ENCODE data around the gene GMDS. TPM values are rescaled to one million over a fixed set of nuclear protein-coding genes. Genes with fewer than 3 reads are reported as not detected.

The GMDS gene
- total and polyA plus RNA-seq, 7 donors: 2.8 to 6.6 (median 4.7) TPM

DNA sequence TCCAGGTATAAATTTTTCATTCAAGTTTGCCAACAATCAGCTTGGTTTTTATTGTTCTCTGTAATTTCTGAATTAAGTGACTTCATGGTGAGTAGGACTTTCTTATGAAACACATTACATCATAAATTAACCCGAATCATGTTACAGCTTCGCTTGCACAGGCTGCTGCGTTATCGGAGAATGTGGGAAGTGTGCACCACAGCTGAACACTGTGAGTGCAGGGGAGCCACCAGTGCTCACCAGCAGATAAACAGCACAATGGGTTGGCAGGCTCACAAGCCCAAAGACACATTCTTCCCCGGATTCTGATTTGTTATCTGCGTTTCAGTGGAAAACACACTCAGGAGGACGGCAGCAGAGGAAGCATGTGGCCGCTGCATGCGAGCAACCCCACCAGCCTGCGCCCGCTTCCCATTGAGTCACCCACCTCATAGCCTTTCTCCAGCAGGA lies 121.1 kb downstream of the GMDS start:
- H3K36me3 ChIP-seq (ENCODE audit: insufficient read depth in 1 of 2, low read depth in 1 of 2): no peaks in the 10 kb centered on the region
- H3K27ac ChIP-seq: no peak overlapping the region
- DNase-seq (no peak), ATAC-seq (peak in 1 of 4 donors; percentile 44)
- H3K9me3 ChIP-seq: no peaks in the 10 kb centered on the region
- TF ChIP-seq, protein P1, sequence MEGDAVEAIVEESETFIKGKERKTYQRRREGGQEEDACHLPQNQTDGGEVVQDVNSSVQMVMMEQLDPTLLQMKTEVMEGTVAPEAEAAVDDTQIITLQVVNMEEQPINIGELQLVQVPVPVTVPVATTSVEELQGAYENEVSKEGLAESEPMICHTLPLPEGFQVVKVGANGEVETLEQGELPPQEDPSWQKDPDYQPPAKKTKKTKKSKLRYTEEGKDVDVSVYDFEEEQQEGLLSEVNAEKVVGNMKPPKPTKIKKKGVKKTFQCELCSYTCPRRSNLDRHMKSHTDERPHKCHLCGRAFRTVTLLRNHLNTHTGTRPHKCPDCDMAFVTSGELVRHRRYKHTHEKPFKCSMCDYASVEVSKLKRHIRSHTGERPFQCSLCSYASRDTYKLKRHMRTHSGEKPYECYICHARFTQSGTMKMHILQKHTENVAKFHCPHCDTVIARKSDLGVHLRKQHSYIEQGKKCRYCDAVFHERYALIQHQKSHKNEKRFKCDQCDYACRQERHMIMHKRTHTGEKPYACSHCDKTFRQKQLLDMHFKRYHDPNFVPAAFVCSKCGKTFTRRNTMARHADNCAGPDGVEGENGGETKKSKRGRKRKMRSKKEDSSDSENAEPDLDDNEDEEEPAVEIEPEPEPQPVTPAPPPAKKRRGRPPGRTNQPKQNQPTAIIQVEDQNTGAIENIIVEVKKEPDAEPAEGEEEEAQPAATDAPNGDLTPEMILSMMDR (IDR thresholded peaks at IDR 0.05): no peak
- no peaks in the 10 kb centered on the region for H3K4me1 ChIP-seq
- H3K4me3 ChIP-seq: no peak overlapping the region
- no peaks in the 10 kb centered on the region for H3K27me3 ChIP-seq (ENCODE audit: insufficient read depth in 3 of 3, low read length in 2 of 3)
- WGBS, 3 donors: 55 to 57% (median 55%) methylated on average over 11 of the region's 11 CpGs
- intact Hi-C loops (cut with DNase I): no loop called here

DNA sequence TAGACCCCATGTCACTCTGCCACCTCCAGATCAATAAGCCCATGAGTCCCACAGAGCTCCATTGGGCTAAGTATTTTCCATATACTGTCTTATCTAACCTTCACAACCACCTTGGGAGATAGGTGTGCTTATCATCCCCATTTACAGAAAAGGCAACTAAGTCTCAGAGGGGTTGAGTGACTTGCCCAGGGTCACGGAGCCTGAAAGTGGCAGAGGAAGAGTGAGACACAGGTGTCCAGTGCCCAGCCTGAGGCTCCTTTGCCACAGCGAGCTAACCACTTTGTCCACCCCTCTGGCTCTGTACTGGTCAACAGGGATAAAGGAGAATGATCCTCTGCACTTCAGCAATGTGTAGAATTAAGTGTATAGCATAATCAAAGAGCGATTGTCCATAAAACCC lies 124.5 kb downstream of the GMDS start:
- H3K4me3 ChIP-seq: no peak overlapping the region
- no peak for ATAC-seq
- H3K36me3 ChIP-seq (ENCODE audit: insufficient read depth in 1 of 2, low read depth in 1 of 2): no peaks in the 10 kb centered on the region
- H3K27ac ChIP-seq: no peak overlapping the region
- H3K27me3 ChIP-seq (ENCODE audit: insufficient read depth in 3 of 3, low read length in 2 of 3): no peaks in the 10 kb centered on the region
- no peak for DNase-seq
- TF ChIP-seq, protein P1 (IDR thresholded peaks at IDR 0.05): no peak
- no peaks in the 10 kb centered on the region for H3K9me3 ChIP-seq
- no peaks in the 10 kb centered on the region for H3K4me1 ChIP-seq
- intact Hi-C loops (cut with DNase I): no loop called here
- 94 to 98% (median 95%) methylated on average over 3 of the region's 3 CpGs for WGBS, 3 donors

DNA sequence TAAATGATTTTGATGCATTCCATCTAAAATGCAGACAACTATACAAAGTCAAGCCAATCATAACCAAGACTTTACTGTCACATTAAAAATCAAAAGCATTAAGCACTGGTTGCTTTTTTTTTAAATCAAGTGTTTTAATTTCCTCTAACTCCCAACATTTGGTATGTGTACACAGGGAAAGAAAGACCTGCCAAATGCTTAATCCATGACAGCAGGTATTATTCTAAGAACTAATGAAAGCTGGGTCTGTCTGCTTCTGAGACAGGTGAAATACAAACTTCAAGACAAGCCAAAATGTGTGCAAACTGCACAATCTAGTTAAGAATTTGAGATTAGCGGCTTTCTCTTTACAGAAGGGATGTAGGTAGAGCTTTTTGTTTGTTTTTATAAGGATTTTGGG lies 126.1 kb downstream of the GMDS start:
- ATAC-seq: no peak
- TF ChIP-seq, protein P1 (IDR thresholded peaks at IDR 0.05): no peak
- no peaks in the 10 kb centered on the region for H3K4me1 ChIP-seq
- no peak overlapping the region for H3K4me3 ChIP-seq
- H3K9me3 ChIP-seq: no peaks in the 10 kb centered on the region
- WGBS, 3 donors: 93 to 100% (median 95%) methylated on average over 1 of the region's 1 CpG
- no peaks in the 10 kb centered on the region for H3K27me3 ChIP-seq (ENCODE audit: insufficient read depth in 3 of 3, low read length in 2 of 3)
- intact Hi-C loops (cut with DNase I): no loop called here
- no peak for DNase-seq
- no peak overlapping the region for H3K27ac ChIP-seq
- H3K36me3 ChIP-seq (ENCODE audit: insufficient read depth in 1 of 2, low read depth in 1 of 2): no peaks in the 10 kb centered on the region

DNA sequence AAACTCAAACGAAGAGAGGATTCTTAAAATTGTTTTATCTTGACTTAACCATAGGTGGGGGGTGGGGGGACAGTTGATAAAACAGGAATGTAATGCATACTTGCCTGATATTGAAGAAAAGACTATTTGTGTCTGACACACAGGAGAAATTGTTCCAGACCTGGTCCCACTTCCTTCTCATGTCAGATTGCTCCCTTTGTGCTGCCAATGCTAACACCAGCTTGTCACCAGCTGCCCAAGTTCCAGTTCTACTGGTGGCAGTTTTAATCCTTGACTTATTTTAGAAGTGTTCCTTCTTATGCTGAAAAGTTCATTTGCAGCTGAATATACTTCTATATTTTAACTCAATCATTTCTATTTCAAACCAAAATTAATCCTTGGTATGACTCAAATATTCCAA lies 127.3 kb downstream of the GMDS start:
- H3K36me3 ChIP-seq (ENCODE audit: insufficient read depth in 1 of 2, low read depth in 1 of 2): no peaks in the 10 kb centered on the region
- no peak overlapping the region for H3K4me3 ChIP-seq
- 50 to 62% (median 53%) methylated on average over 1 of the region's 1 CpG for WGBS, 3 donors
- ATAC-seq: no peak
- H3K27ac ChIP-seq: no peak overlapping the region
- H3K9me3 ChIP-seq: no peaks in the 10 kb centered on the region
- H3K27me3 ChIP-seq (ENCODE audit: insufficient read depth in 3 of 3, low read length in 2 of 3): no peaks in the 10 kb centered on the region
- intact Hi-C loops (cut with DNase I): no loop called here
- TF ChIP-seq, protein P1 (IDR thresholded peaks at IDR 0.05): no peak
- no peaks in the 10 kb centered on the region for H3K4me1 ChIP-seq
- no peak for DNase-seq

DNA sequence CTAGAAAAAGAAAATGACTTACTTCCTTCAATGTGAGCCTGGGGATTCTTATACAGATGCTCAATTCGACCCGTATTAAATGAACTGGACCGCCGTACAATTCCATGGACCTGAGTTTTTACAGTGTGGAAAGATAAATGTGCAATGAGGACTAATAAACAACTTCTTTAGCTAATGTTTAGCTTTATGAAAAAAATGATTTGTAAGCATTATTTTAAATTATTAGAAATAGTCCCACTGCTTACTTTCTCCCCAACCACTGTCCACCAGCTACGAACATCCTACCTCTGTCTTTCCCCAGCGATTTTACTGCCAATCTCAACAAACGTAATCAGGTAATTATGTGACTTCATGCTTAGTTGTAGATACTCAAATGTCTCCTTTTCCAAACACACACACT lies 128.0 kb downstream of the GMDS start:
- Histone ChIP-seq H3K4me3 (no peak overlapping the region), H3K4me1 (no peaks in the 10 kb centered on the region), H3K27me3 (ENCODE audit: insufficient read depth in 3 of 3, low read length in 2 of 3) (no peaks in the 10 kb centered on the region), H3K27ac (no peak overlapping the region), H3K9me3 (no peaks in the 10 kb centered on the region), H3K36me3 (ENCODE audit: insufficient read depth in 1 of 2, low read depth in 1 of 2) (no peaks in the 10 kb centered on the region)
- TF ChIP-seq, protein P1 (IDR thresholded peaks at IDR 0.05): no peak
- intact Hi-C loops (cut with DNase I): no loop called here
- DNase-seq (no peak), ATAC-seq (no peak)
- whole genome bisulfite sequencing, 3 donors: 96 to 97% (median 96%) methylated on average over 7 of the region's 7 CpGs

Data from psoas muscle (tissue), 8 donors.